ENCODE measurements around the gene XRRA1. TPM values are rescaled to one million over a fixed set of nuclear protein-coding genes. Genes with fewer than 3 reads are reported as not detected.
A peak's percentile ranks its signal among the peaks of the same experiment; 100 is the strongest.

The XRRA1 gene
- total and polyA plus RNA-seq, 11 donors = 3.9 to 26.6 (median 13.1) TPM

DNA sequence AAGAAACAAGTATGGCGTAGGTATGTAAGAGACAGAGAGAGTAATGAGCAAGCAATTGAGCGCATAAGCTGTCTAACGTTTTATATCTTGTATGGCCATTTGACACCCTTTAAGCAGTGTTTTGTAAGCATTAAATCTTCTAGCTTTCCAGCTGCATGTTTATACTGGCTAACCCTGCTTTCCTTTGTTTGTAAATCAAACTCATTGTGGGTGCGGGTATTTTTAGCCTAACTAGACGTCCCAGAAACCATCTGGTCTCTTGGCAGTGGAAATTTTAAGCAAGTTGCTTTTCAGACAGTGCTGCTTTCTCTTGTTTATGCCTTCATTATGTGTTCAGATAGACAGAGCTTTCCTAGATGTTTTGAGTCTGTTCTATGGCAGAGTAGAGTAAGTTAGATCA lies 126.7 kb downstream of the XRRA1 start:
- WGBS, 4 donors = 29 to 40% (median 36%) methylated on average over 5 of the region's 5 CpGs
- ATAC-seq (peak; percentile 55 to 81 (median 74)), DNase-seq (peak in 1 of 5 donors; percentile 22)
- Histone ChIP-seq H3K4me3 (peak overlapping the region in 1 of 12 donors; percentile 9), H3K36me3 (peaks cover 0 to 38% (median 9%) of the 10 kb centered on the region in 9 donors), H3K4me1 (peaks cover 4 to 52% (median 21%) of the 10 kb centered on the region in 12 donors), H3K27me3 (no peaks in the 10 kb centered on the region), H3K9me3 (peaks cover 0 to 28% (median 6%) of the 10 kb centered on the region in 12 donors), H3K27ac (peak overlapping the region in 11 of 12 donors; percentile 8 to 68 (median 48))
- TF ChIP-seq POLR2A (IDR thresholded peaks at IDR 0.05) = no peak
- TF ChIP-seq, protein P1, sequence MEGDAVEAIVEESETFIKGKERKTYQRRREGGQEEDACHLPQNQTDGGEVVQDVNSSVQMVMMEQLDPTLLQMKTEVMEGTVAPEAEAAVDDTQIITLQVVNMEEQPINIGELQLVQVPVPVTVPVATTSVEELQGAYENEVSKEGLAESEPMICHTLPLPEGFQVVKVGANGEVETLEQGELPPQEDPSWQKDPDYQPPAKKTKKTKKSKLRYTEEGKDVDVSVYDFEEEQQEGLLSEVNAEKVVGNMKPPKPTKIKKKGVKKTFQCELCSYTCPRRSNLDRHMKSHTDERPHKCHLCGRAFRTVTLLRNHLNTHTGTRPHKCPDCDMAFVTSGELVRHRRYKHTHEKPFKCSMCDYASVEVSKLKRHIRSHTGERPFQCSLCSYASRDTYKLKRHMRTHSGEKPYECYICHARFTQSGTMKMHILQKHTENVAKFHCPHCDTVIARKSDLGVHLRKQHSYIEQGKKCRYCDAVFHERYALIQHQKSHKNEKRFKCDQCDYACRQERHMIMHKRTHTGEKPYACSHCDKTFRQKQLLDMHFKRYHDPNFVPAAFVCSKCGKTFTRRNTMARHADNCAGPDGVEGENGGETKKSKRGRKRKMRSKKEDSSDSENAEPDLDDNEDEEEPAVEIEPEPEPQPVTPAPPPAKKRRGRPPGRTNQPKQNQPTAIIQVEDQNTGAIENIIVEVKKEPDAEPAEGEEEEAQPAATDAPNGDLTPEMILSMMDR (IDR thresholded peaks at IDR 0.05) = no peak
- intact Hi-C loops (cut with DNase I) = loop anchor here in 1 of 10 donors (5.0 kb wide), 1 partner anchor 70 kb away; no protein-coding TSS in a partner anchor

DNA sequence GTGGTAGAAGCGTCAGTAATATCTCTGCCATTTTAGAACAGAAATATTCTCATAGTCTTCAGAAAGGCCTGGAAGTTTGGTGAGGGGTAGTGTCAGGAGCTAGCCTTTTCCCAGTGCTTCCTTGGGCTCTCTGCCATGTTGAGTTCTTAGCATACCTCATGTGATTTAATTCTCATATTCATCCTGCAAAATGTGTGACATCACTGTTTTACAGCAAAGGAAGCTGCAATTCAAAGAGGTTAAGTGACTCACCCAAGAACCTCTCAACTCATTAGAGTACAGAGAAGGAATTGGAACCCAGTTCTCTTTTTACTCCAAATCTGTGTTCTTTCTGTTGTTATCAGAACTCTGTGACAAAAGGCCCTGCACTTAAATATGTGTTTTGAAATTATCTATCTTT lies 128.1 kb downstream of the XRRA1 start:
- intact Hi-C loops (cut with DNase I) = loop anchor here in 2 of 10 donors (2.0 to 5.0 kb wide), 2 partner anchors 36 to 68 kb away; no protein-coding TSS in a partner anchor
- peak in 3 of 4 donors; percentile 45 to 48 (median 45) for ATAC-seq

DNA sequence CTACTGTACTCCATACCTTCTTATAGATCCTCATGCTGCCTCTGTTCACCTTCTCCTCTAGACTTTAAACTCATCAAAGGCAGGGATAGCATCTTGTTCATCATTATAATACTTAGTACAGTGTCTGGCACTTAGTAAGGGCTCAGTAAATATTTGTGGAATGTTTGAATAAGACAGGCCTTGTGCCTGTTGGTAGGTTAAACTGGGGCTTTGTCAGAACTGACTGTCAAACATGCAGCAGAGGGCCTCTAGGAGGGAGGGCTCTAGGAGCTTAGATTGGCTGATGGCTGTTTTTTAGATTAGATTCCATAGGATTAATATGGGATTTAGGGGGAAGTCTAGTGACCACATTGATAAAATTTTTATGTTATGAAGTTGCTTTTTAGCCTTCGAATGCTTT lies 129.5 kb downstream of the XRRA1 start:
- peaks cover 4 to 56% (median 21%) of the 10 kb centered on the region in 12 donors for H3K4me1 ChIP-seq
- DNase-seq = no peak
- no peak for TF ChIP-seq POLR2A (IDR thresholded peaks at IDR 0.05)
- TF ChIP-seq, protein P1 (IDR thresholded peaks at IDR 0.05) = no peak
- peaks cover 0 to 50% (median 9%) of the 10 kb centered on the region in 9 donors for H3K36me3 ChIP-seq
- H3K4me3 ChIP-seq = no peak overlapping the region
- 78 to 93% (median 91%) methylated on average over 1 of the region's 1 CpG for WGBS, 4 donors
- peak overlapping the region in 2 of 12 donors; percentile 2 to 7 for H3K27ac ChIP-seq
- intact Hi-C loops (cut with DNase I) = no loop called here
- ATAC-seq = no peak
- no peaks in the 10 kb centered on the region for H3K27me3 ChIP-seq
- peaks cover 0 to 13% (median 4%) of the 10 kb centered on the region in 12 donors for H3K9me3 ChIP-seq

More for the DNA sequence above, 128.1 kb downstream of the XRRA1 start:
- Histone ChIP-seq H3K4me3 (no peak overlapping the region), H3K27ac (peak overlapping the region in 2 of 12 donors; percentile 13 to 34), H3K4me1 (peaks cover 4 to 56% (median 21%) of the 10 kb centered on the region in 12 donors), H3K36me3 (peaks cover 0 to 40% (median 9%) of the 10 kb centered on the region in 9 donors), H3K9me3 (peaks cover 0 to 17% (median 6%) of the 10 kb centered on the region in 12 donors), H3K27me3 (no peaks in the 10 kb centered on the region)
- TF ChIP-seq POLR2A (IDR thresholded peaks at IDR 0.05) = no peak
- TF ChIP-seq, protein P1 (IDR thresholded peaks at IDR 0.05) = no peak
- DNase-seq = no peak
- 88 to 98% (median 96%) methylated on average over 1 of the region's 1 CpG for WGBS, 4 donors

DNA sequence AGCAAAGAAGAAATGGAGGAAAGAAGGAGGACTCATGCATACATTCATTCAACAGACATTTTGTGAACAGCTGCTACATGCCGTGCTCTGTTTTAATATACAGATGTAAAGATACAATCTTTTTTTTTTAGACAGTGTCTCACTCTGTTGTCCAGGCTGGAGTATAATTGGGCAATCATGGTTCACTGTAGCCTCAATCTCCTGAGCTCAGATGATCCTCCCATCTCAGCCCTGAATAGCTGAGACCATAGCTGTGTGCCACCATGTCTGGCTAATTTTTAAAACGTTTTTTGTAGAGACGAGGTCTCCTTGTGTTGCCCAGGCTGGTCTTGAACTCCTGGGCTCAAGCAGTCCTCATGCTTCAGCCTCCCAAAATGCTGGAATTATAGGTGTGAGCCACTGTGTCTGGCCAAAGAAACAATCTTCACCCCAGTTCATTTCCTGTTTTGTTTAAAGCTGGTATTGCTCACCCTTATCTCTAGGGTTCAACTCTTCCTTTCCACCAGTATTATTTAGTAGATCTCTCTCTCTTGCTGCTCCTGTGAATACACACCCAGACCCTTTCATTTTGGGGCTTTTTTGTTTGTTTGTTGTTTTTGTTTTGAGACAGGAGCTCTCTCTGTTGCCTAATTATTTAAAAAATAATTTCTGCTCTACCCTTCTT lies 130.5 kb downstream of the XRRA1 start:
- peaks cover 0 to 55% (median 11%) of the 10 kb centered on the region in 9 donors for H3K36me3 ChIP-seq
- H3K9me3 ChIP-seq = peaks cover 0 to 3% (median 0%) of the 10 kb centered on the region in 12 donors
- TF ChIP-seq, protein P1 (IDR thresholded peaks at IDR 0.05) = no peak
- no peak for TF ChIP-seq POLR2A (IDR thresholded peaks at IDR 0.05)
- intact Hi-C loops (cut with DNase I) = no loop called here
- peak overlapping the region in 1 of 12 donors; percentile 2 for H3K27ac ChIP-seq
- ATAC-seq (no peak), DNase-seq (no peak)
- peaks cover 4 to 56% (median 21%) of the 10 kb centered on the region in 12 donors for H3K4me1 ChIP-seq
- 82 to 89% (median 85%) methylated on average over 3 of the region's 3 CpGs for WGBS, 4 donors
- H3K4me3 ChIP-seq = no peak overlapping the region
- H3K27me3 ChIP-seq = no peaks in the 10 kb centered on the region

All from heart left ventricle (tissue), 16 donors.